Ovary (tissue), 3 donors: ENCODE data around the gene UTP20.

Experiments used
- EP300 ChIP-seq: sonication (generic); formaldehyde crosslinking; IDR thresholded peaks from one replicate; pipeline ENCODE4 v1.6.1; 2017; ENCODE audit warnings: antibody characterized with exemption
- POLR2A ChIP-seq: fragments of 450-650 bp; IDR thresholded peaks from one replicate; pipeline ENCODE4 v1.6.1; 2017; ENCODE audit warnings: antibody characterized with exemption, mild to moderate bottlenecking, moderate library complexity
- TF ChIP-seq, protein P1 (sequence below), 3 donors: fragments of 450-650 bp in 2 of 3; fragments of 200-600 bp in 1 of 3; IDR thresholded peaks; one replicate each; pipeline versions ENCODE4 v1.5.1 to v1.8.0; 2016 to 2022; ENCODE audit warnings: antibody characterized with exemption in 3 of 3, mild to moderate bottlenecking in 1 of 3
- donor health status: DM: no; HTN: no; CAD: no.

DNA sequence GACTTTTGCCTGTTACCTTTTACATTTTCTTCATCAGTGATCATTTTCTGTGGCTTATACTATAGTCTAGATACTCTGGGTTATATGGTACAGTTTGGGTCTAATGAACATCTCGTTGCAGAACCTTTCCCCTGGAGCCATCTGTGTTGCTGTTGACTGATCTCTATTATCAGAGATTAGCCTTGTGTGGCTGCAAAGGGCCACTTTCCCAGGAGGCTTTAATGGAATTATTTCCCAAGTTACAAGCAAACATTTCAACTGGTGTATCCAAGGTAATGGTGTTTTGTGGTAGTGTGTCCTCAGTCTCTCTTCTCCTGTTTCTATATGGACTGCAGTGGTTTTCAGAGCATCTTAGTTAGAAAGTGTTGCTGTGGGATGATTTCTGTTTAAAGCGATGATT lies 25.9 kb downstream of the UTP20 start:
- TF ChIP-seq POLR2A: no peak
- TF ChIP-seq, protein P1, sequence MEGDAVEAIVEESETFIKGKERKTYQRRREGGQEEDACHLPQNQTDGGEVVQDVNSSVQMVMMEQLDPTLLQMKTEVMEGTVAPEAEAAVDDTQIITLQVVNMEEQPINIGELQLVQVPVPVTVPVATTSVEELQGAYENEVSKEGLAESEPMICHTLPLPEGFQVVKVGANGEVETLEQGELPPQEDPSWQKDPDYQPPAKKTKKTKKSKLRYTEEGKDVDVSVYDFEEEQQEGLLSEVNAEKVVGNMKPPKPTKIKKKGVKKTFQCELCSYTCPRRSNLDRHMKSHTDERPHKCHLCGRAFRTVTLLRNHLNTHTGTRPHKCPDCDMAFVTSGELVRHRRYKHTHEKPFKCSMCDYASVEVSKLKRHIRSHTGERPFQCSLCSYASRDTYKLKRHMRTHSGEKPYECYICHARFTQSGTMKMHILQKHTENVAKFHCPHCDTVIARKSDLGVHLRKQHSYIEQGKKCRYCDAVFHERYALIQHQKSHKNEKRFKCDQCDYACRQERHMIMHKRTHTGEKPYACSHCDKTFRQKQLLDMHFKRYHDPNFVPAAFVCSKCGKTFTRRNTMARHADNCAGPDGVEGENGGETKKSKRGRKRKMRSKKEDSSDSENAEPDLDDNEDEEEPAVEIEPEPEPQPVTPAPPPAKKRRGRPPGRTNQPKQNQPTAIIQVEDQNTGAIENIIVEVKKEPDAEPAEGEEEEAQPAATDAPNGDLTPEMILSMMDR (IDR thresholded peaks at IDR 0.05): no peak
- no peak for TF ChIP-seq EP300
